Activated CD4-positive, alpha-beta T cell treated with anti-CD3 and anti-CD28 coated beads for 1 hour (primary cell): ENCODE results near the gene CDC42SE2.

Experiments used
- DNase-seq: peaks from one replicate; pipeline ENCODE4 v3.0.0-alpha.2; 2020

CDC42SE2 gene

DNA sequence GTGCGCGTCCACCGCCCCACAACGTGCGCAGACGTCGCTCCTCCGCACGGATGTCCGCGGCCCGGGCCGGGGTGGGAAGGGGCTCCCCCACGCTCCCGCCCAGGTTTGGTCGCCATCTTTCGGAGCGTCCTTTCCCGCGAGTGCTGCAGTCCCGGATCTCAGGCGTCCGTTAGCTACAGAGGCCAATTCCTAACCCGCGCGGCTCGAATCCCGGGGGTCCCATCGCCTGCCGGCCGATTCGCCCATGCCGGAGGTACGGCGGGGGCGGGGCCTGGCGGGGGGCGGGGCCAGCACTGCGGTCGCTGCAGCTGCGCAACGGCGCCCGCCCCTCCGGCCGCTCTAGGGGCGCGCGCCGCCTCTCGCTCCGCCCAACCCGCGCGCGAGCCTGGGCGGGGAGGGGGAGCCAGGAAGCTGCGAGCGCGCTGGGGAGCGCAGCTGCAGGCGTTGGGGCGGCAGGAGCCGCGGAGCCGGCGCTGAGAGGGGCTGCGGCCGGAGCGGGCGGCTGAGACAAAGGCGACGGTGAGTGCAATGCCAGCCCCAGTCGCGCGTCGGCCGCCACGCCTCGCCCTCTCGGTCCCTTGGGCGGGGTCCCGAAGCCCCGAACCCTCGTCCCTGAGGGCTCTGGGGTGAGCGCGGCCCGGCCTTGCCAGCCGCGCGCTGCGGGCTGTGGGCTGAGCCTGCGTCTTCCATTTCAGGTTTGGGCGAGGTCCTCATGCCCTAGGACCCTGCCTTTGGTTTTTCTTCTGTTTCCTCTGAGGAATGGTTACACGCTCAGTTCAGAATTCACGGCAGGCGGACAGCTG lies at the start of gene CDC42SE2:
TSS of gene CDC42SE2 (plus strand) at position 406 of the 803 bp plus-strand sequence. CDS start 95,441 bp downstream, outside the sequence.
- DNase-seq, result peak; percentile 79

- DNase-seq, result no peak
These were observed 49.1 kb upstream of the CDC42SE2 start for GRCh38 chr5:131214609-131215227.

- DNase-seq, result no peak
These were observed 46.1 kb upstream of the CDC42SE2 start for GRCh38 chr5:131217791-131218190.

GRCh38 chr5:131218392-131218791 lies 45.5 kb upstream of the CDC42SE2 start:
- DNase-seq, result no peak

GRCh38 chr5:131220566-131220965 lies 43.3 kb upstream of the CDC42SE2 start:
- DNase-seq, result no peak

- no peak for DNase-seq
These were observed 42.7 kb upstream of the CDC42SE2 start for GRCh38 chr5:131221008-131221703.

- DNase-seq, result no peak
These were observed 42.0 kb upstream of the CDC42SE2 start for GRCh38 chr5:131221888-131222287.

DNA sequence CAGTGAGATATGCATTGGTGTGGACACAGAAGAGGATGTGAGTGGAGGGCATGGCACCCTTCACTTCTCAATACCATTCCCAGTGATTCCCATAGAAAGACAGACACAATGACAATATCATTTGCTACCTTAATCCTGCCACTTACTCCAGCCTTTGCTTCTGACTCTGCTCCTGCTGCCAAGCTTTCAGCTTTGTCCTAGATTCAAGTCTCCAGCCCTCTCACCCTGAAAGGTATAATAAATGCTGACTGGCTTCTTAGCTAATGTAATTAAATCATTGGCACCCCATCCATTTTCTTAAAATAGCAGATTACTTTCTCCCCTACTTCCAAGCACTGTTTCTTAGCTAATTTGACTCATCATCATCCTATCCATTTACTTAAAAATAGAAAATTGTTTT lies 41.1 kb upstream of the CDC42SE2 start:
- no peak for DNase-seq

DNA sequence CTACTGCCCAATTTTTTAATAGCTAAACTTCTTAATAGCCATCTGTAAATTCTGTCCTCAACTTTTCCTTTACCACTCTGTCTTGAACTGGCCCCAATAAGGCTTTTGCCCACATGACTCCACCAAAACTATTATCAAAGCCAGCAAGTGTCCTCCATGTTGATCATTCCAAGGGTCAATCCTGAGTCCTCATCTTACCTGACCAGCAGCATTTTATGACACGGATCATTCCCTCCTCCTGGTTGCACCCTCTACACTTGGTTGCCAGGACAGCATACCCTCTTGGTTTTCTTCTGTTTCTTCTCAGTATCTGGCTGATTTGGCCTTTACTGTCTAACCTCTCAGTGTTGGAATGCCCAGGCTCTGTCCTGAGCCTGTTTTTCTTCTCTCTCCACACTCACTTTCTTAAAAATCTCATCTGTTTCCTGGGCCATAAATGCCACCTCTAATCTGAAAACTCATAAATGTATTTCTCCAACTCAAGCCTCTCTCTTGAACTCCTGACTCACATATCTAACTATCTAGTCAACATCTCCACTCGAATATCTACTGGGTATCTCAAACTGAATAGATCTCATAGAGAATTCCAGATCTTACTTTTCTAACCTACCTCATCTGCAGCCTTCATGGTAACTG lies 40.0 kb upstream of the CDC42SE2 start:
- no peak for DNase-seq

GRCh38 chr5:131224387-131225201 lies 39.3 kb upstream of the CDC42SE2 start:
- no peak for DNase-seq

- DNase-seq, result no peak
These were observed 38.4 kb upstream of the CDC42SE2 start for GRCh38 chr5:131225282-131225974.

- no peak for DNase-seq
These were observed 37.0 kb upstream of the CDC42SE2 start for GRCh38 chr5:131226899-131227298.

DNA sequence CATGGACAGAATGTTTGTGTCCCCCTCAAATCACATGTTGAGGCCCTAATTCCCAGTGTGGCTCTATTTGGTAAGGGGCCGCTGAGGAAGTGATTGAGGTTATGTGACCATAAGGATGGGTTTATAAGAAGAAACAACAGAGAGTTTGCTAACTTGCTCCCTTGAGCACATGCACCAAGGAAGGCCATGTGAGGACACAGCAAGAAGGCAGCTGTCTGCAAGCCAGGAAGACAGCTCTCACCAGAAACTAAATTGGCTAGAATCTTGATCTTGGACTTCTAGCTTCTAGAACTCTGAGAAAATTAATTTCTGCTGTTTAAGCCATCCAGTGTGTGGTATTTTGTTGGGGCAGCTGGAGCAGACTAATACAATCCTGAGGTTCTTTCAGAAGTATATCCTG lies 35.2 kb upstream of the CDC42SE2 start:
- no peak for DNase-seq

GRCh38 chr5:131229623-131230022 lies 34.2 kb upstream of the CDC42SE2 start:
- DNase-seq, result no peak

GRCh38 chr5:131230406-131230805 lies 33.4 kb upstream of the CDC42SE2 start:
- DNase-seq, result no peak

GRCh38 chr5:131239686-131240085 lies 24.2 kb upstream of the CDC42SE2 start:
- no peak for DNase-seq

GRCh38 chr5:131242728-131243255 lies 21.1 kb upstream of the CDC42SE2 start:
- DNase-seq, result no peak

GRCh38 chr5:131245312-131245711 lies 18.5 kb upstream of the CDC42SE2 start:
- no peak for DNase-seq

- DNase-seq, result no peak
These were observed 17.9 kb upstream of the CDC42SE2 start for GRCh38 chr5:131245948-131246347.

GRCh38 chr5:131246504-131246903 lies 17.3 kb upstream of the CDC42SE2 start:
- no peak for DNase-seq

DNA sequence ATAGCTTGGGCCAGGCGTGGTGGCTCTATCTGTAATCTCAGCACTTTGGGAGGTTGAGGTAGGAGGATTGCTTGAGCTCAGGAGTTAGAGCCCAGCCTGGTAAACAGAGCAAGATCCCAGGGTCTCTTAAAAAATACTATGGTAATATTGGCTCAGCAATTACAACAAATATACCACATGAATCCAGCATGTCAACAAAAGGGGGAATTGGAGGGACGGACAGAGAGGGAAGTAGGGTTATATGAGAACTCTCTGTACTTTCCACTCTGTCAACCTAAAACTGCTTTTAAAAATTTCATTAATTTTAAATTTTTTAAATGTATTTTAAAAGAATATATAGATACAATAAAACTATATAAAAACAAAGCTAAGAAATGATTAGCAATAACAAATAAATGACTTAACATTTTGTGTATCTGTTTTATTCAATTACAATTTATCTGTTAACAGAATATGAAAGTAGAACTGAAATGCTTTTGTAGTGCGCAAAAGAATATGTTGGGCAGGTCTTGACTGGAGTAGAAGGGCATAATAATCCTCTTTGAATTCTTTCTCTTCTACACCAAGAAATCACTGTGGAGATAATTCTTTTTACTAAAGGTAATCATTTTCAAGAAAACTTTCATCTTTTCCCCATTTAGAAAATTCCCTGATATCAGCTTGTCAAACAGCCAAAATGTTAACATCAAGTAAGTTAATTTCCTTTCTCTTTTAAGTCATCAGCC lies 12.9 kb upstream of the CDC42SE2 start:
- DNase-seq, result no peak
